BLaER1 treated with 17β-estradiol and CSF1 and Interleukin-3, amounts not matched to agents 10 nM and 100 nM (cell line): ENCODE data around the gene TRAPPC10.

Source experiments
- H3K27ac ChIP-seq, 11 experiments: shearing (Covaris generic); formaldehyde crosslinking; 2 replicates each; pipeline ENCODE4 v1.8.1; 2022
- H3K27me3 ChIP-seq, 11 experiments: shearing (Covaris generic); formaldehyde crosslinking; 2 replicates each; pipeline ENCODE4 v1.8.1; 2022
- H3K36me3 ChIP-seq, 11 experiments: shearing (Covaris generic); formaldehyde crosslinking; 2 replicates each; pipeline ENCODE4 v1.8.1; 2022
- H3K4me1 ChIP-seq, 10 experiments: shearing (Covaris generic); formaldehyde crosslinking; 2 replicates each; pipeline ENCODE4 v1.8.1; 2022
- H3K4me2 ChIP-seq, 11 experiments: shearing (Covaris generic); formaldehyde crosslinking; 2 replicates each; pipeline ENCODE4 v1.8.1; 2022
- H3K4me3 ChIP-seq, 10 experiments: shearing (Covaris generic); formaldehyde crosslinking; 2 replicates each; pipeline ENCODE4 v1.8.1; 2022
- H3K9ac ChIP-seq, 11 experiments: shearing (Covaris generic); formaldehyde crosslinking; 2 replicates each; pipeline ENCODE4 v1.8.1; 2022
- H3K9me3 ChIP-seq, 11 experiments: shearing (Covaris generic); formaldehyde crosslinking; replicated peaks in 1 of 11; 2 replicates each; pipeline ENCODE4 v1.8.1; 2022
- H4K20me1 ChIP-seq, 11 experiments: shearing (Covaris generic); formaldehyde crosslinking; 2 replicates each; pipeline ENCODE4 v1.8.1; 2022
- Cebpa-rat ChIP-seq, 11 experiments: shearing (Covaris generic); IDR thresholded peaks; 2 replicates each; pipeline ENCODE4 v1.8.1; 2022

The TRAPPC10 gene

GRCh38 chr21:43984905-43985689, 27.0 kb upstream of the TRAPPC10 start:
- peaks cover 0 to 27% (median 8%) of the 10 kb centered on the region in 11 experiments; a peak in 13 of 22 replicates for H3K36me3 ChIP-seq
- H3K4me1 ChIP-seq = peaks cover 3 to 58% (median 45%) of the 10 kb centered on the region in 10 experiments; a peak in 19 of 20 replicates
- H3K9me3 ChIP-seq = no peaks in the 10 kb centered on the region
- peaks cover 7 to 47% (median 37%) of the 10 kb centered on the region in 11 experiments; a peak in 20 of 22 replicates for H3K27me3 ChIP-seq
- no peak overlapping the region for H3K4me3 ChIP-seq
- TF ChIP-seq Cebpa-rat (IDR thresholded peaks at IDR 0.05) = no peak
- peak overlapping the region in 8 of 11 experiments; percentile 35 to 79 (median 60); a peak in 16 of 22 replicates for H3K4me2 ChIP-seq
- peaks cover 0 to 50% (median 13%) of the 10 kb centered on the region in 11 experiments; a peak in 13 of 22 replicates for H4K20me1 ChIP-seq
- no peak overlapping the region for H3K27ac ChIP-seq
- H3K9ac ChIP-seq = no peak overlapping the region

DNA sequence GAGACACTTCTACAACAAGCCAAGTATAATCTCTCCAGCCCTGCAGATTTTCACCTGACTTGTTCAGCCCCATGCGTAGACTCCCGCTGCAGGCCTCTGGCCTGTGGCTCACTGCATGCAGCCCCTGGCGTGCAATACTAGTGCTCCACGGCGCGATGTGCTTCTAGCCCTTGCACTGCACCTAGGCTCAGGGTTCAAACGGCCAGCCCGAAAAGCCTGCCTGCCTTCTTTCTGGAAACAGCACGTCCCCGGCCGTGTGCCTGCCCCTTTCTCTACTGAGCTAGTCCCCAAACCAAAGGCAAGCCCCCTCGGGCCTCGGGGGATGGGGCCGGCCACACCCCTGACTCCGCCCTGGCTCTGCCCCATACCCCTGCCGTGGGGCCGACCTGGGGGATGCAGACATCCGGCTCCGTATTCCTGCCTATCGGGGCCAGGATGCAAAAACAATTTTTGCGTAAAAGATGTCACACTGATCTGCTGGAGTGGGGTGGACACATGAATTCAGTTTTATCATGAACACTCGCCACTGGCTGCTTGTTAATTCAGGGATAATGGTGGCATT, 26.3 kb upstream of the TRAPPC10 start:
- Histone ChIP-seq H3K27me3 (peaks cover 7 to 40% (median 31%) of the 10 kb centered on the region in 11 experiments; a peak in 20 of 22 replicates), H3K4me2 (peak overlapping the region in 8 of 11 experiments; percentile 35 to 79 (median 60); a peak in 16 of 22 replicates), H3K9ac (no peak overlapping the region), H3K27ac (no peak overlapping the region), H3K4me1 (peaks cover 0 to 51% (median 38%) of the 10 kb centered on the region in 10 experiments; a peak in 18 of 20 replicates), H3K36me3 (peaks cover 0 to 27% (median 8%) of the 10 kb centered on the region in 11 experiments; a peak in 13 of 22 replicates), H4K20me1 (peaks cover 0 to 44% (median 9%) of the 10 kb centered on the region in 11 experiments; a peak in 12 of 22 replicates), H3K9me3 (no peaks in the 10 kb centered on the region), H3K4me3 (no peak overlapping the region)
- TF ChIP-seq Cebpa-rat (IDR thresholded peaks at IDR 0.05) = no peak

- Histone ChIP-seq H4K20me1 (peaks cover 0 to 33% (median 8%) of the 10 kb centered on the region in 11 experiments; a peak in 12 of 22 replicates), H3K27ac (no peak overlapping the region), H3K9ac (no peak overlapping the region), H3K9me3 (no peaks in the 10 kb centered on the region), H3K4me3 (no peak overlapping the region), H3K4me1 (peaks cover 0 to 41% (median 31%) of the 10 kb centered on the region in 10 experiments; a peak in 17 of 20 replicates), H3K36me3 (peaks cover 0 to 17% (median 8%) of the 10 kb centered on the region in 11 experiments; a peak in 11 of 22 replicates), H3K4me2 (no peak overlapping the region), H3K27me3 (peaks cover 7 to 31% (median 25%) of the 10 kb centered on the region in 11 experiments; a peak in 20 of 22 replicates)
- TF ChIP-seq Cebpa-rat (IDR thresholded peaks at IDR 0.05) = no peak
Measured at GRCh38 chr21:43986544-43987451, 25.3 kb upstream of the TRAPPC10 start.

GRCh38 chr21:43987509-43987908, 24.6 kb upstream of the TRAPPC10 start:
- Histone ChIP-seq H3K27me3 (peaks cover 7 to 29% (median 25%) of the 10 kb centered on the region in 11 experiments; a peak in 20 of 22 replicates), H3K4me3 (no peak overlapping the region), H3K4me2 (no peak overlapping the region), H3K36me3 (peaks cover 0 to 10% (median under 1%) of the 10 kb centered on the region in 11 experiments; a peak in 10 of 22 replicates), H3K9ac (no peak overlapping the region), H3K27ac (no peak overlapping the region), H3K9me3 (no peaks in the 10 kb centered on the region), H4K20me1 (peaks cover 0 to 31% (median 5%) of the 10 kb centered on the region in 11 experiments; a peak in 12 of 22 replicates), H3K4me1 (peaks cover 0 to 36% (median 28%) of the 10 kb centered on the region in 10 experiments; a peak in 17 of 20 replicates)
- TF ChIP-seq Cebpa-rat (IDR thresholded peaks at IDR 0.05) = no peak

DNA sequence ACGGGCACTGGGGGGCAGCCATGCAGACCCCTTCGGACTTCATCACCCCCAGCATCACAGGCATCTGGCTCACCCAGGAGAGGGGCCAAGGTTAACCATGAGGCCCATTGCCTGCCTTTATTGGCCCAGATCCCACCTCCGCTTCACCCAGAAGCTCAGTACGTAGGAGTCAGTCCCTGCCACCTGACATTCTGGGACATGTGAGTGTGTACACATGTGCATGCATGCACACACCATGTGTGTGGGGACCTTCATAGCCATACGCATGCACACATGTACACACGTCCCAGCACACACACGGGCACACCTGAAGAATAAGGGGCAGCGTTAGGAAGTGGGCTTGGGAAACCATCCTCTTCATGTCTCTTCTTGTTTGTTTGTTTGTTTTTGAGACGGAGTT, 24.1 kb upstream of the TRAPPC10 start:
- no peak overlapping the region for H3K9ac ChIP-seq
- no peaks in the 10 kb centered on the region for H3K9me3 ChIP-seq
- H3K36me3 ChIP-seq = peaks cover 0 to 5% (median 0%) of the 10 kb centered on the region in 11 experiments; a peak in 3 of 22 replicates
- H3K27me3 ChIP-seq = peaks cover 7 to 29% (median 25%) of the 10 kb centered on the region in 11 experiments; a peak in 20 of 22 replicates
- TF ChIP-seq Cebpa-rat (IDR thresholded peaks at IDR 0.05) = no peak
- H4K20me1 ChIP-seq = peaks cover 0 to 26% (median 5%) of the 10 kb centered on the region in 11 experiments; a peak in 11 of 22 replicates
- no peak overlapping the region for H3K4me2 ChIP-seq
- peaks cover 0 to 31% (median 23%) of the 10 kb centered on the region in 10 experiments; a peak in 17 of 20 replicates for H3K4me1 ChIP-seq
- no peak overlapping the region for H3K4me3 ChIP-seq
- H3K27ac ChIP-seq = no peak overlapping the region

DNA sequence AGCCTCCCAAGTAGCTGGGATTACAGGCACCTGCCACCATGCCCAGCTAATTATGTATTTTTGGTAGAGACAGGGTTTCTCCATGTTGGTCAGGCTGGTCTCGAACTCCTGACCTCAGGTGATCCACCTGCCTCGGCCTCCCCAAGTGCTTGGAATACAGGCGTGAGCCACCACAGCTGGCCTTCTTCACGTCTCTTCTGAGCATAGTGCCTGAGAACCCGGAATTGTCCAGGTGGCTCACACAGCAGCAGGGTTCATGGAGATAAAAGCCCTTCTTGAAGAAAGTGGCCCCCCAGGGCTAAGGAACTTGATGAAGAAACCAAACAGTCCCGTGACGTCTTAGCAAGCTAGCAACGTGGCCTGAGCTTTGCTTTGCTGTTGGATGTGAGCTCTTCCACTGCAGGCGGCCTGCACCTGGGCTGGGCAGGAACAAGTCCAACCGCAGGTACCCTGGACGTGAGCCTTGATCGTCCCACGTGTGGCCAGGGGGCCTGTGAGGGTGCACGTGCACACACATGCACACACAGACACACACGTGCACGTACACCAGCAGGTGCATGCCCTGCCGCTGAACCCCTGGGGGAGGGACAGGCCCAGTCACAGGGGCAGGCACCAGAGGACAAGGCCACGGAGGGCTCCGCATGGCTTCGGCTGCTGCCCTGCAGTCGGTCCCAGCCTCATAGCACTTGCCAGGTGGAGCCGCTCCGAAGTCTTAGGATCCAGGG, 23.4 kb upstream of the TRAPPC10 start:
- H3K4me1 ChIP-seq = peaks cover 0 to 25% (median 17%) of the 10 kb centered on the region in 10 experiments; a peak in 15 of 20 replicates
- no peaks in the 10 kb centered on the region for H3K9me3 ChIP-seq
- peaks cover 7 to 29% (median 25%) of the 10 kb centered on the region in 11 experiments; a peak in 20 of 22 replicates for H3K27me3 ChIP-seq
- TF ChIP-seq Cebpa-rat (IDR thresholded peaks at IDR 0.05) = no peak
- peaks cover 0 to 21% (median under 1%) of the 10 kb centered on the region in 11 experiments; a peak in 10 of 22 replicates for H4K20me1 ChIP-seq
- no peak overlapping the region for H3K9ac ChIP-seq
- H3K4me3 ChIP-seq = no peak overlapping the region
- H3K27ac ChIP-seq = no peak overlapping the region
- H3K36me3 ChIP-seq = 0 out of 22 replicates have a peak, but pooled peaks cover 0 to 4% (median 0%) of the 10 kb centered on the region in 11 experiments
- H3K4me2 ChIP-seq = no peak overlapping the region

- H3K4me1 ChIP-seq = peaks cover 0 to 21% (median 16%) of the 10 kb centered on the region in 10 experiments; a peak in 15 of 20 replicates
- H3K27ac ChIP-seq = no peak overlapping the region
- H3K36me3 ChIP-seq = no peaks in the 10 kb centered on the region
- no peak overlapping the region for H3K9ac ChIP-seq
- no peak overlapping the region for H3K4me3 ChIP-seq
- no peaks in the 10 kb centered on the region for H3K9me3 ChIP-seq
- peaks cover 7 to 29% (median 25%) of the 10 kb centered on the region in 11 experiments; a peak in 20 of 22 replicates for H3K27me3 ChIP-seq
- no peak overlapping the region for H3K4me2 ChIP-seq
- peaks cover 0 to 15% (median 0%) of the 10 kb centered on the region in 11 experiments; a peak in 8 of 22 replicates for H4K20me1 ChIP-seq
- TF ChIP-seq Cebpa-rat (IDR thresholded peaks at IDR 0.05) = no peak
Measured at GRCh38 chr21:43989401-43989800, 22.7 kb upstream of the TRAPPC10 start.
